ENCODE data around the gene ENKUR.

- TF ChIP-seq CTCF (IDR thresholded peaks at IDR 0.05 in 2 of 3, conservative IDR thresholded peaks at IDR 0.05 in 1 of 3; ENCODE audit: borderline replicate concordance in 1 of 3, insufficient read depth in 1 of 3, low read depth in 2 of 3, low read length in 2 of 3) (no peak), SRF (IDR thresholded peaks at IDR 0.05; ENCODE audit: low read depth) (no peak), SP1 (IDR thresholded peaks at IDR 0.05; ENCODE audit: low read depth) (no peak), POLR2A (IDR thresholded peaks at IDR 0.05; ENCODE audit: borderline replicate concordance, extremely low read depth, insufficient read depth, insufficient read length) (no peak), EGR1 (IDR thresholded peaks at IDR 0.05; ENCODE audit: low read depth) (no peak), RAD21 (IDR thresholded peaks at IDR 0.05; ENCODE audit: low read depth) (no peak), EZH2 (IDR thresholded peaks at IDR 0.05) (no peak), YY1 (IDR thresholded peaks at IDR 0.05; ENCODE audit: extremely low read depth, insufficient replicate concordance, low read depth, low read length) (no peak), ELF1 (IDR thresholded peaks at IDR 0.05; ENCODE audit: borderline replicate concordance, low read depth) (no peak), MAX (IDR thresholded peaks at IDR 0.05) (no peak)
Measured at GRCh38 chr10:25024528-25024927, 8.6 kb upstream of the ENKUR start.

All from HCT116 (cell line).